ENCODE results near the gene GRAMD4.

DNA sequence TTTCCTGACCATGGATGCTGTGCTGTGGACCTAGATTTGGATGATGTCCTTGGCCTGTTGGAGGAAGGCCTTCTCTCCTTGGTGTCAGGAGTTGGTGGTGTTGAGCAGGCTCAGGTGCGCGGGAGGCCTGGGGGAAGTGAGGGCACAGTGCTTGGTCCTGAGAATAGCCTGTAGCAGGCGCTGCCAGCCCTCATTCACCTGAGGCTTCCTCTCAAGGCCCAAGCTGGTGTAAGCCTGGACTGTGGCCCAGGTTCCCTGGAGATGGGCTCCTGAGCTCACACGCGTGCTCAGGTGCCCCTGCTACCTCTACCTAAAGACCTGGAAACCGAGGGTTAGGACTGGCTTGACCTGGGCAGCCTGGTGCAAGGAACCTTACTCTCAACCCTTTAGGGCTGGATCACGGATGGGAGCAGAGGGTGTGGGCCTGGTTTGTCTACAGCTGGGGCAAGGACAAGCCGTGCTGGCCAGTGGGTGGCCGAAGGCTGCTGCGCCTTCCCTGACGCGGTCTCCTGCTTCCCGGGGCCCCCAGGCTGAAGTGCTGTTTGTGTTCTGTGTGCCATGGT is 7.8 kb upstream of the GRAMD4 start:
- no peak for TF ChIP-seq CTCF (IDR thresholded peaks at IDR 0.05)
- no peak for TF ChIP-seq POLR2AphosphoS5 (IDR thresholded peaks at IDR 0.05)
- no peak for TF ChIP-seq POLR2A (IDR thresholded peaks at IDR 0.05)

All from breast epithelium (tissue), 3 donors.